H1 (cell line): ENCODE measurements around the gene TMEM54. TPM values are rescaled to one million over a fixed set of nuclear protein-coding genes. Genes with fewer than 3 reads are reported as not detected.

Experiments used
- CTCF ChIA-PET: fragments of 300-600 bp; sonication (Branson Sonifier 250); formaldehyde crosslinking; loops from one replicate; lab custom pipeline; 2021; ENCODE audit not compliant: partially characterized antibody; lab: Charles Lee
- POLR2A ChIA-PET: fragments of 300-600 bp; sonication (Branson Sonifier 250); formaldehyde crosslinking; loops from one replicate; lab custom pipeline; 2021; ENCODE audit warnings: inconsistent platforms; ENCODE audit not compliant: partially characterized antibody; lab: Charles Lee
- DNase-seq, 2 experiments: peaks; one replicate each; pipeline versions ENCODE4 v3.0.0 to v3.0.0-alpha.2; 2010 to 2022; ENCODE audit warnings: low spot score in 2 of 2, low read depth in 1 of 2, mixed read lengths in 1 of 2
- FAIRE-seq: peaks from 2 replicates; lab custom pipeline; 2011; peaks lifted over from hg19 to GRCh38; lab: Jason Lieb, UNC
- H2AFZ ChIP-seq: 2 replicates; pipeline ENCODE4 v1.8.1; 2012; ENCODE audit warnings: low read length, inconsistent platforms
- H2AK5ac ChIP-seq: 2 replicates; pipeline ENCODE4 v1.6.1; 2013; ENCODE audit warnings: low read depth, low read length
- H2BK120ac ChIP-seq: replicated peaks from 2 replicates; pipeline ENCODE3; 2013; ENCODE audit warnings: low read depth, low read length, inconsistent platforms
- H2BK12ac ChIP-seq: 2 replicates; pipeline ENCODE4 v1.6.1; 2013; ENCODE audit warnings: low read depth, low read length
- H2BK15ac ChIP-seq: 2 replicates; pipeline ENCODE4 v1.6.1; 2013; ENCODE audit warnings: low read length
- H2BK20ac ChIP-seq: 2 replicates; pipeline ENCODE4 v1.6.1; 2013; ENCODE audit warnings: low read length
- H2BK5ac ChIP-seq: 2 replicates; pipeline ENCODE4 v1.6.1; 2013; ENCODE audit warnings: low read depth, low read length
- H3K14ac ChIP-seq: 2 replicates; pipeline ENCODE4 v1.6.1; 2013; ENCODE audit warnings: inconsistent platforms; ENCODE audit not compliant: insufficient read length
- H3K18ac ChIP-seq: 2 replicates; pipeline ENCODE4 v1.6.1; 2013; ENCODE audit warnings: low read length; ENCODE audit errors: extremely low read depth
- H3K23ac ChIP-seq: 2 replicates; pipeline ENCODE4 v1.6.1; 2013; ENCODE audit warnings: inconsistent platforms; ENCODE audit not compliant: insufficient read length
- H3K23me2 ChIP-seq: 2 replicates; pipeline ENCODE4 v1.6.1; 2013; ENCODE audit warnings: low read depth, low read length
- H3K27ac ChIP-seq: 2 replicates; pipeline ENCODE4 v1.6.1; 2011; ENCODE audit warnings: low read depth, low read length, inconsistent platforms
- H3K27me3 ChIP-seq, 4 experiments: replicated peaks in 1 of 4; 1 replicate in 1 of 4; 2 replicates in 3 of 4; pipeline versions ENCODE4 v1.6.1 to v1.8.1; 2011 to 2013; ENCODE audit warnings: low read length in 3 of 4, mild to moderate bottlenecking in 3 of 4, inconsistent platforms in 2 of 4, mixed read lengths in 2 of 4, moderate library complexity in 1 of 4; ENCODE audit not compliant: control insufficient read depth in 3 of 4, insufficient read depth in 3 of 4; ENCODE audit errors: extremely low read depth in 1 of 4
- H3K36me3 ChIP-seq, 4 experiments: 2 replicates each; pipeline versions ENCODE4 v1.6.1 to v1.8.1; 2011 to 2013; ENCODE audit warnings: mild to moderate bottlenecking in 4 of 4, low read length in 3 of 4, moderate library complexity in 2 of 4, control low read depth in 1 of 4, inconsistent platforms in 1 of 4; ENCODE audit not compliant: insufficient read depth in 4 of 4, control insufficient read depth in 2 of 4
- H3K4ac ChIP-seq: replicated peaks from 2 replicates; pipeline ENCODE3; 2013; ENCODE audit warnings: low read length, low read depth, mixed read lengths, inconsistent platforms; ENCODE audit not compliant: insufficient read length
- H3K4me1 ChIP-seq, 4 experiments: replicated peaks in 1 of 4; 1 replicate in 1 of 4; 2 replicates in 3 of 4; pipeline versions ENCODE4 v1.6.1 to v1.8.1; 2011 to 2013; ENCODE audit warnings: low read length in 3 of 4, inconsistent platforms in 2 of 4, mixed read lengths in 1 of 4; ENCODE audit not compliant: insufficient read depth in 4 of 4, control insufficient read depth in 3 of 4
- H3K4me2 ChIP-seq, 2 experiments: 2 replicates each; pipeline versions ENCODE4 v1.6.1 to v1.8.1; 2011 to 2013; ENCODE audit warnings: low read depth in 2 of 2, low read length in 2 of 2, control low read depth in 1 of 2, inconsistent platforms in 1 of 2, mild to moderate bottlenecking in 1 of 2; ENCODE audit not compliant: insufficient read depth in 1 of 2
- H3K4me3 ChIP-seq, 4 experiments: fragments of 200-600, 300-600 bp in 1 of 4; sonication (generic), shearing (Covaris generic), sonication (Bioruptor Twin) in 1 of 4; 2 replicates each; pipeline versions ENCODE4 v1.5.1 to v1.8.1; 2011 to 2016; ENCODE audit warnings: low read length in 4 of 4, low read depth in 3 of 4, control low read depth in 2 of 4, inconsistent platforms in 2 of 4, mild to moderate bottlenecking in 2 of 4, mixed read lengths in 1 of 4, moderate library complexity in 1 of 4; ENCODE audit not compliant: insufficient read depth in 2 of 4; ENCODE audit errors: extremely low read depth in 1 of 4
- H3K56ac ChIP-seq: replicated peaks from 2 replicates; pipeline ENCODE3; 2013; ENCODE audit warnings: low read depth, mild to moderate bottlenecking, mixed read lengths, low read length, inconsistent platforms; ENCODE audit not compliant: insufficient read length
- H3K79me1 ChIP-seq: 2 replicates; pipeline ENCODE4 v1.6.1; 2013; ENCODE audit warnings: low read depth, low read length, control low read depth
- H3K79me2 ChIP-seq, 2 experiments: 2 replicates each; pipeline versions ENCODE4 v1.6.1 to v1.8.1; 2012 to 2013; ENCODE audit warnings: low read length in 2 of 2, mild to moderate bottlenecking in 2 of 2, inconsistent platforms in 1 of 2; ENCODE audit not compliant: insufficient read depth in 2 of 2, control insufficient read depth in 1 of 2
- H3K9ac ChIP-seq, 4 experiments: replicated peaks in 1 of 4; 1 replicate in 1 of 4; 2 replicates in 3 of 4; pipeline versions ENCODE4 v1.6.1 to v1.8.1; 2011 to 2013; ENCODE audit warnings: low read depth in 3 of 4, low read length in 3 of 4, control low read depth in 2 of 4, mild to moderate bottlenecking in 2 of 4, moderate library complexity in 2 of 4, inconsistent platforms in 1 of 4; ENCODE audit errors: extremely low read depth in 1 of 4
- H3K9me3 ChIP-seq, 2 experiments: 2 replicates each; pipeline versions ENCODE4 v1.6.1 to v1.8.1; 2012 to 2013; ENCODE audit warnings: mild to moderate bottlenecking in 2 of 2, moderate library complexity in 2 of 2, control low read depth in 1 of 2, inconsistent platforms in 1 of 2, low read depth in 1 of 2, low read length in 1 of 2, mixed read lengths in 1 of 2; ENCODE audit not compliant: insufficient read depth in 2 of 2
- H4K20me1 ChIP-seq, 2 experiments: replicated peaks in 1 of 2; 2 replicates each; pipeline versions ENCODE3 to v1.8.1; 2011 to 2013; ENCODE audit warnings: inconsistent platforms in 2 of 2, low read length in 2 of 2, mild to moderate bottlenecking in 1 of 2; ENCODE audit not compliant: insufficient read depth in 2 of 2, control insufficient read depth in 1 of 2
- H4K5ac ChIP-seq: 2 replicates; pipeline ENCODE4 v1.6.1; 2013; ENCODE audit warnings: low read length, low read depth, mixed read lengths, inconsistent platforms; ENCODE audit not compliant: insufficient read length
- H4K8ac ChIP-seq: 2 replicates; pipeline ENCODE4 v1.8.0; 2013; ENCODE audit warnings: mild to moderate bottlenecking, moderate library complexity, low read length, inconsistent platforms; ENCODE audit not compliant: insufficient read depth; ENCODE audit errors: extremely low read depth
- H4K91ac ChIP-seq: replicated peaks from 2 replicates; pipeline ENCODE3; 2013; ENCODE audit warnings: low read length, mixed read lengths, inconsistent platforms; ENCODE audit not compliant: insufficient read length
- ATF2 ChIP-seq: IDR thresholded peaks from 2 replicates; pipeline ENCODE4 v1.6.1; 2012; ENCODE audit warnings: low read length, inconsistent platforms
- EGR1 ChIP-seq: IDR thresholded peaks from 2 replicates; pipeline ENCODE4 v1.6.1; 2011; ENCODE audit warnings: low read depth, low read length, borderline replicate concordance
- EZH2 ChIP-seq: fragments of 200-600 bp; sonication (generic); IDR thresholded peaks from 2 replicates; pipeline ENCODE4 v1.7.1; 2012; ENCODE audit warnings: low read depth, mild to moderate bottlenecking, moderate library complexity, low read length, inconsistent platforms; ENCODE audit not compliant: severe bottlenecking
- GTF2F1 ChIP-seq: IDR thresholded peaks from 2 replicates; pipeline ENCODE4 v1.6.1; 2012; ENCODE audit warnings: low read depth, low read length, improper control_type of control experiment, borderline replicate concordance
- POLR2AphosphoS5 ChIP-seq: IDR thresholded peaks from 2 replicates; pipeline ENCODE4 v1.6.1; 2011; ENCODE audit warnings: low read depth, low read length
- RBBP5 ChIP-seq: IDR thresholded peaks from 2 replicates; pipeline ENCODE4 v1.7.1; 2012; ENCODE audit warnings: low read depth, mild to moderate bottlenecking, inconsistent platforms, low read length, moderate library complexity, borderline replicate concordance
- SIN3A ChIP-seq, 2 experiments: IDR thresholded peaks in 1 of 2; conservative IDR thresholded peaks in 1 of 2; 2 replicates each; pipeline ENCODE4 v1.6.1; 2011 to 2012; ENCODE audit warnings: low read length in 2 of 2, improper control_type of control experiment in 1 of 2, low read depth in 1 of 2, mild to moderate bottlenecking in 1 of 2
- SUZ12 ChIP-seq: fragments of 200-600 bp; sonication (generic); IDR thresholded peaks from 2 replicates; pipeline ENCODE4 v1.6.1; 2012; ENCODE audit warnings: mild to moderate bottlenecking, inconsistent platforms, low read length, moderate library complexity, mixed read lengths
- WGBS, 2 experiments: shearing (Covaris generic) in 1 of 2; methylation state at CpG; one replicate each; pipeline versions ENCODE4 v1.1.6 to v1.1.7; 2013 to 2015; ENCODE audit warnings: low lambda C conversion rate in 2 of 2, mixed read lengths in 2 of 2, inconsistent platforms in 1 of 2, low coverage in 1 of 2, missing lambda C conversion rate in 1 of 2; ENCODE audit not compliant: insufficient replicate concordance in 2 of 2, insufficient coverage in 1 of 2, insufficient read length in 1 of 2; ENCODE audit errors: extremely low coverage in 1 of 2, missing lambda C conversion rate in 1 of 2; 5-methylcytosine and 5-hydroxymethylcytosine counted together
- polyA plus RNA-seq, 7 experiments: library from polyadenylated mRNA; depleted of rRNA in 3 of 7; stranded (reverse) in 5 of 7; unstranded in 2 of 7; fragments of >200 nt in 5 of 7; fragments of 200-250 nt in 2 of 7; gene quantifications; 1 replicate in 5 of 7; 2 replicates in 1 of 7; 4 replicates in 1 of 7; pipeline versions ENCODE4 v1.2.1 to v1.2.3, GENCODE V29; 2011 to 2013; ENCODE audit warnings: missing spikeins in 2 of 7, mixed read lengths in 2 of 7
- total RNA-seq: library from RNA; stranded (reverse); fragmentation: NEBNext Ultra II Directional; extraction: Animal tissue kit (Norgen Biotek cat#: 25700); gene quantifications from 2 replicates; pipeline ENCODE4 v1.2.1, GENCODE V29; 2021

The TMEM54 gene
- total and polyA plus RNA-seq, 2 of the 8 experiments (the other 6 are each of a cell fraction or from before 2014, with no cell fraction given): 9.5 to 58.7 TPM

GRCh38 chr1:32893198-32894018, 7.8 kb downstream of the TMEM54 start:
- CTCF ChIA-PET: interaction anchor here (0.8 to 16.6 kb wide), 25 partner anchors 9 to 254 kb away, joined by 3 to 382 read pairs (median 4); partner anchors contain the start of genes FNDC5, HPCA, S100PBP and YARS1
- no peak for TF ChIP-seq ATF2
- no peak for TF ChIP-seq SUZ12
- TF ChIP-seq POLR2AphosphoS5: 0 out of 2 replicates have a peak, but pooled peaks have one; percentile 22
- TF ChIP-seq SIN3A (conservative IDR thresholded peaks at IDR 0.05 in 1 of 2, IDR thresholded peaks at IDR 0.05 in 1 of 2; ENCODE audit: low read depth in 1 of 2, low read length in 2 of 2): 0 out of 4 replicates have a peak, but pooled peaks of 1 of the 2 experiments have one; percentile 16
- TF ChIP-seq EGR1: no peak
- no peak for TF ChIP-seq GTF2F1
- no peak for TF ChIP-seq EZH2
- TF ChIP-seq RBBP5: peak; percentile 43; the same call in 1 of the 2 replicates

More at GRCh38 chr1:32893198-32894018, 7.8 kb downstream of the TMEM54 start:
- H3K36me3 ChIP-seq: no peaks in the 10 kb centered on the region
- H3K9ac ChIP-seq: peak overlapping the region in 3 of 4 experiments; percentile 2 to 36 (median 20); a peak in 2 of 7 replicates
- H2BK120ac ChIP-seq: no peak overlapping the region
- H2BK20ac ChIP-seq: no peak overlapping the region
- H2BK15ac ChIP-seq: peak overlapping the region; percentile 92; the same call in 1 of the 2 replicates
- H2BK5ac ChIP-seq: peak overlapping the region; percentile 73
- H3K9me3 ChIP-seq: peaks cover 0 to 6% of the 10 kb centered on the region in 2 experiments; a peak in 1 of 4 replicates
- H4K5ac ChIP-seq: peak overlapping the region; percentile 31
- H2BK12ac ChIP-seq: no peak overlapping the region; the same call in 1 of the 2 replicates
- no peak overlapping the region for H3K23ac ChIP-seq
- peaks cover 2 to 29% (median 17%) of the 10 kb centered on the region in 4 experiments for H3K27me3 ChIP-seq
- peaks cover 0 to 6% of the 10 kb centered on the region in 2 experiments for H4K20me1 ChIP-seq
- WGBS, 2 experiments: 1% methylated on average over 21 of the region's 58 CpGs; no CpG with 5 or more reads in 1 of the 2 experiments
- H3K18ac ChIP-seq: peak overlapping the region; percentile 95
- no peak overlapping the region for H2AK5ac ChIP-seq
- H3K14ac ChIP-seq: no peak overlapping the region
- no peak overlapping the region for H3K4ac ChIP-seq
- peak overlapping the region; percentile 48 to 87 (median 66) for H3K4me3 ChIP-seq
- no peaks in the 10 kb centered on the region for H3K79me1 ChIP-seq
- peaks cover 2% of the 10 kb centered on the region; the same call in 1 of the 2 replicates for H3K23me2 ChIP-seq
- FAIRE-seq (no peak), DNase-seq (peak in 1 of 2 experiments; percentile 83)
- H3K79me2 ChIP-seq: no peaks in the 10 kb centered on the region
- H3K4me2 ChIP-seq: peak overlapping the region; percentile 67 to 82
- H2AFZ ChIP-seq: peak overlapping the region; percentile 64; the same call in 1 of the 2 replicates
- H3K27ac ChIP-seq: no peak overlapping the region; the same call in 1 of the 2 replicates
- H3K56ac ChIP-seq: no peak overlapping the region
- peak overlapping the region; percentile 93 for H4K91ac ChIP-seq
- POLR2A ChIA-PET: interaction anchor here (0.5 to 1.4 kb wide), 7 partner anchors 12 to 980 kb away, joined by 3 to 4 read pairs (median 3); partner anchors contain the start of genes RNF19B, S100PBP and YARS1
- H4K8ac ChIP-seq: peak overlapping the region; percentile 51
- H3K4me1 ChIP-seq: peaks cover 0 to 15% (median 7%) of the 10 kb centered on the region in 4 experiments; a peak in 5 of 7 replicates
